Measurements from ENCODE around the gene IFNG-AS1.

The IFNG-AS1 gene

DNA sequence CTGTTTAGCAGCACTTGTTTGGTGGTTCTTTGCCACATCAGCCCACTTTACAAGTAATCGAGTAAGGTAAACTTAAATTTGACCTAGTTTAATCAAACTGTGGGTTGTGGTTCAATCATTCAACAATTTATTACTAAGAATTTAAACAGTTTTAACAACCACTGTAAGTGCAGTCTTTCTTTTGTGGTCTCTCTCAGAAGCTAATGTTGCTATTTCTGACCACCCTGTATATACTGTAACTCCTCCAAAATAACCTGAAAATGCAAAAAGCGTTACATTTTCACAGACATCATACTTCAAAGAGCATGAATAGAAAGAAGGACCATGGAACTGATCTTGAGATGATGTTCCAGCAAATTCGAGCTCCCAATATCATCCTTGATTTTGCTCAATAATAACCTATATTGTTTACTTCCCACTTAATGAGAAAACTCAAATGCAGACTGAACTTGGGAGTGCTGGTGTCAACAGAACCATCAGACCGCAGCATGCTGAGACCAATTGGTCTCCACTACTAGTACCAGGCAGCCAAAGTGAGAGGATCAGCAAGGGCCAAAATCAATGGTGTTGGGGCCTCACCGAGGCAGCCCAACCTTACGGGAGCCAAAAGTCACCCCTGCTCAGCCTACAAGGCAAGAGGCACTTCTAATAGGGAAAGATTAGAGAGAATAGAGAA, 22.1 kb downstream of the IFNG-AS1 start:
- ChIA-PET POLR2A (no interaction called here), CTCF (interaction anchor here (1.4 to 2.6 kb wide), 2 partner anchors 14 to 26 kb away, joined by 4 to 7 read pairs; no protein-coding TSS in a partner anchor)
- TF ChIP-seq, protein P1, sequence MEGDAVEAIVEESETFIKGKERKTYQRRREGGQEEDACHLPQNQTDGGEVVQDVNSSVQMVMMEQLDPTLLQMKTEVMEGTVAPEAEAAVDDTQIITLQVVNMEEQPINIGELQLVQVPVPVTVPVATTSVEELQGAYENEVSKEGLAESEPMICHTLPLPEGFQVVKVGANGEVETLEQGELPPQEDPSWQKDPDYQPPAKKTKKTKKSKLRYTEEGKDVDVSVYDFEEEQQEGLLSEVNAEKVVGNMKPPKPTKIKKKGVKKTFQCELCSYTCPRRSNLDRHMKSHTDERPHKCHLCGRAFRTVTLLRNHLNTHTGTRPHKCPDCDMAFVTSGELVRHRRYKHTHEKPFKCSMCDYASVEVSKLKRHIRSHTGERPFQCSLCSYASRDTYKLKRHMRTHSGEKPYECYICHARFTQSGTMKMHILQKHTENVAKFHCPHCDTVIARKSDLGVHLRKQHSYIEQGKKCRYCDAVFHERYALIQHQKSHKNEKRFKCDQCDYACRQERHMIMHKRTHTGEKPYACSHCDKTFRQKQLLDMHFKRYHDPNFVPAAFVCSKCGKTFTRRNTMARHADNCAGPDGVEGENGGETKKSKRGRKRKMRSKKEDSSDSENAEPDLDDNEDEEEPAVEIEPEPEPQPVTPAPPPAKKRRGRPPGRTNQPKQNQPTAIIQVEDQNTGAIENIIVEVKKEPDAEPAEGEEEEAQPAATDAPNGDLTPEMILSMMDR (IDR thresholded peaks at IDR 0.05; ENCODE audit: control extremely low read depth, extremely low read depth, low read depth, missing control alignments) = no peak
- no peak for DNase-seq (ENCODE audit: extremely low spot score)

DNA sequence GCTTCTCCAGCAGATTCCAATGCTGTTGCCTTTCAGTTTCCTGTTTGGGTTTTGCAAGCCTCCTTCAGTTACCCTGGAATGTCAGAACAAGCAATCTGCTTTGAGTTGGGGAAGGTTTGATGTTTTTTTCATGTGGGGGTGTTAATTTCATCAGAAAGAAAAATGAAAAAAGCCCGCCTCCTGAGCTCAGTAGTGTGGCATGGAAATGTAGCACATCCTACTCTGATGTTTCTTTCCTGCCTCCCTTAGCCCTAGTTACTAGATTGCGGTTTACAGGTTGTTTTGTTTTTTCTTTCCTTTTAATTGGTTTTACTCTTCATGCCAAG, 22.6 kb downstream of the IFNG-AS1 start:
- TF ChIP-seq, protein P1 (IDR thresholded peaks at IDR 0.05; ENCODE audit: control extremely low read depth, extremely low read depth, low read depth, missing control alignments) = no peak
- POLR2A ChIA-PET = no interaction called here
- no peak for DNase-seq (ENCODE audit: extremely low spot score)
- CTCF ChIA-PET = interaction anchor here (1.2 to 2.6 kb wide), 3 partner anchors 10 to 25 kb away, joined by 3 to 7 read pairs (median 4); no protein-coding TSS in a partner anchor

DNA sequence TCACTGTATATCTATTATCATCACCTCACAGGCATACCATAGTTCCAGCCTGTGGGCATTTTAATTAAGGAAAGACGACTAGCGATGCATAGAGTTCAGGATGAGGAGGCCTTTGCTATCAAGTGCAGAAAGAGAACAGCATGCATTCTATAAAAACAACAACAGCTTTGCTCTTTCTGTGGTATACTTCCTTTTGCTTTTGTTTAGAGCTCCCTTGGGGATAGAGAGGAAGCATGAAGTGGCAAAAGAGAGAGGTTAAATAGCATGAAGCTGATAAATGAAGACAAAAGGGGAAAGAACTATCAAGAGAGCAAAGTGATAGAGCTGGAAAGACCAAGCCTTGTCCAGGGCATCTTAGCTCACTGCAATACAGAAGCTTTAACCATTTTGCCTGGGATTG, 23.5 kb downstream of the IFNG-AS1 start:
- ChIA-PET POLR2A (no interaction called here), CTCF (interaction anchor here (1.2 to 1.4 kb wide), 2 partner anchors 11 to 25 kb away, joined by 3 to 4 read pairs; no protein-coding TSS in a partner anchor)
- TF ChIP-seq, protein P1 (IDR thresholded peaks at IDR 0.05; ENCODE audit: control extremely low read depth, extremely low read depth, low read depth, missing control alignments) = no peak
- DNase-seq (ENCODE audit: extremely low spot score) = no peak

DNA sequence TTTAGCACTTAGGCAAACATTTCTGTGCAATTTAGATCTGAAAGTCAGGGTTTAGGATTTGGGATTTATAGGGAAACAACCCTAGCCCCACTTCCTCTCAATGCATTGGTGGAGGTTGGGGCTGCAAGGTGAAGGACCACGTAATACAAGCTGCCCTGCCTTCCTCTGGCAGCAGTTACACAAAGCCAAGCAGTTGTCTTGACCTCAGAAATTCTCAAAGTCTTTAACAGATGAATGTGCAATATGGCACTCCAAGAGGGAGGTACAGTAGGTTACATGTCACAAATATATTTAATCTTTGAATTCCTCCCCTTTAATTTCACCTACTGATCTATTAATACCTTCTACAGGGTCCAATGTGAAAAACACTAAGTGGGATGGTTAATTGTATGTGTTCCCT, 23.9 kb downstream of the IFNG-AS1 start:
- ChIA-PET POLR2A (no interaction called here), CTCF (interaction anchor here (1.2 kb wide), 1 partner anchor 11 kb away, joined by 3 read pairs; no protein-coding TSS in a partner anchor)
- DNase-seq (ENCODE audit: extremely low spot score) = no peak
- TF ChIP-seq, protein P1 (IDR thresholded peaks at IDR 0.05; ENCODE audit: control extremely low read depth, extremely low read depth, low read depth, missing control alignments) = no peak

DNA sequence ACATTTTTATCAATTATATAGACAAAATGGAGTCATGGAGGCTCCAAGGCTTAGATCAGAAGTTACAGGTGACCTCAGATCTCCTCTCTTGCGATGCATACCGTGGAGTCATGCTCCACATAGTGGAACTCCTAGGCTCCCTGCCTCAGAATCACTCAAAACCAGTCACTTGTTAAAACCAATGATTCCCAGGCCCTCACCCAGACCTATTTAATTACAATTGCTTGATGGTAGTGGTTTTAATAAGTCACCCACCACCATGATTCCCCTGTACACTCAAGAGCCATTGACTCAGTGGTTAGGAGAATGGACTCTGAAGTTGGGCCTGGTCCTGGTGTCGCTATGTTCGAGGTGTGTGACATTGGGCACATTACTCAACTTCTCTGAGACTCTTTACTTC, 26.9 kb downstream of the IFNG-AS1 start:
- TF ChIP-seq, protein P1 (IDR thresholded peaks at IDR 0.05; ENCODE audit: control extremely low read depth, extremely low read depth, low read depth, missing control alignments) = no peak
- ChIA-PET POLR2A (no interaction called here), CTCF (interaction anchor here (1.6 to 2.4 kb wide), 2 partner anchors 21 to 25 kb away, joined by 5 to 7 read pairs; no protein-coding TSS in a partner anchor)
- DNase-seq (ENCODE audit: extremely low spot score) = no peak

DNA sequence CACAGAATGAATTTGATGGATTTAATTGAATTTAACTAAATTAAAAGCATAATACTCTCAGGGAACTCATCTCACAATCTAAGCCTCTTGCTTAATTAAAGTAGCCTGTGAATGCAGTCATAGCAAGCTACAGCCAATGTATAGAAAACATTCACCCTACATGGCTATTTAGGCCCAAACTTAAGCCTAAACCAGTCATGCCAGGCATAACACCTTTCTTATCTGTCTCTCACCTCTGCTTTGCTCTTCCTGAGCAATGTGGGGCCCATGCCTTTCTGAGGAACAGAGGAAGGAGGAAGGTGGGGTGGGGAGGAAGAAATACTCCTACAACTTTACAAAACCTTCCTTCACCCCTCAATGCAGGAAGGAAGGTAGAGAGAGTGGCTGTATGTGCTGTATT, 29.1 kb downstream of the IFNG-AS1 start:
- ChIA-PET POLR2A (no interaction called here), CTCF (interaction anchor here (2.4 kb wide), 1 partner anchor 23 kb away, joined by 7 read pairs; no protein-coding TSS in a partner anchor)
- DNase-seq (ENCODE audit: extremely low spot score) = no peak
- TF ChIP-seq, protein P1 (IDR thresholded peaks at IDR 0.05; ENCODE audit: control extremely low read depth, extremely low read depth, low read depth, missing control alignments) = no peak
